ENCODE data around the gene NUP88.

Gene NUP88

DNA sequence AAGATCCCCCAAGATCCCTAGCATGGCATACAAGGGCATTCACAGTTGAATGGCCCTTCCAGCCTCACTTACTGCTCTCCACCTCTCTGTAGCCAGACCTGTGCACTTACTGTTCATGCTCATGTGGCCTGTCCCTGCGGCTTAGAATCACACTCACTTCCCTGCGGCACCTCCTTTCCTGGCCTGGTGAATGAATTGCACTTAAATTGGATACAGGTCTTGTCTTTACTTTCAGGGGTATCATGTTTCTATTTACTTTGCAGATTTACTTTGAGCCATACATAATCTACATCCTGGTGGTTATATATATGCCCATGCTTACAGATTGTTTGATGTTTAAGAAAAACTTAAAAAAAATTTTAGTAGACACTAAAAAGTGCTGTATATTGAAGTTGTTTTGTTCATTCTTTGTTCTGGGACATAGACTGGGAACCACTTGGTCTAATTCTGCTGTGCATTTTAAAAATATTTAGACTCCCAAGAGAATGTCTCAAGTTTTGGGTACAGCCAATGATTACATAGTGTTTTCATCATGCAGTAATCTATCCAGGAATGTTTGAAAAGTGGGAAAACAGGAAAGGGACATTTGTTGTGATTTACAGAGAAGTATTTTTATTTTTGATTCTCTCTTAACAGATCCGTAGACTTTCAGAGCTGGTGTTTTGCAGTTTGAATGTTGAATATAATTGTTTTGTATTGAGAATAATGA, 63.9 kb downstream of the NUP88 start:
- peak; percentile 52 for DNase-seq (ENCODE audit: low read depth)

- DNase-seq (ENCODE audit: low read depth) = no peak
These were observed 64.5 kb downstream of the NUP88 start for GRCh38 chr17:5354886-5355415.

DNA sequence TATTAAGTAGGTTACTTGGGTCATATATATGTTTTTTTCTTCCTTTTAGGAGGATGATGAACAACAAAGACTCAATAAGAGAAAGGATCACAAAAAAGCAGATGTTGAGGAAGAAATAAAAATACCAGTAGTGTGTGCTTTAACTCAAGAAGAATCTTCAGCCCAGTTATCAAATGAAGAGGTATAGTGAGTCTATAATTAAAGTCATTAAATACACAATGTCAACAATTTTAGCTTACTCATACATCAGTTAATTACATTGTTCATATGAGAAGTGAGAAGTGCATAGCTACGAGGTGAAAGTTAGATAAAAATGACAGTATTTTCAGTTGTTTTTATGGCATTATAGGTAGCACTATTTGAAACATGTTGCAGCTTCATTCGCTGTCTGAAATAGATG, 65.2 kb downstream of the NUP88 start:
- no peak for DNase-seq (ENCODE audit: low read depth)

GRCh38 chr17:5352681-5353289, 66.7 kb downstream of the NUP88 start:
- no peak for DNase-seq (ENCODE audit: low read depth)

GRCh38 chr17:5344914-5345313, 74.5 kb downstream of the NUP88 start:
- DNase-seq (ENCODE audit: low read depth) = no peak

Data from fibroblast of gingiva (primary cell).